Central memory CD4-positive, alpha-beta T cell (primary cell): ENCODE results near the gene SHLD1.
"Not testable (repeated sequence)": the region's sequence is repeated elsewhere in the genome, so short reads cannot be mapped to it uniquely, and the experiment has no call there.

ENCODE experiments used
- DNase-seq: peaks from one replicate; pipeline ENCODE4 v3.0.0; 2022

The SHLD1 gene

GRCh38 chr20:5781798-5782750, 31.9 kb downstream of the SHLD1 start:
- no peak for DNase-seq

- no peak for DNase-seq
Observed at GRCh38 chr20:5784735-5785134, 34.5 kb downstream of the SHLD1 start.

- no peak for DNase-seq
Observed at GRCh38 chr20:5785146-5785545, 34.9 kb downstream of the SHLD1 start.

- no peak for DNase-seq
Observed at GRCh38 chr20:5786930-5787795, 37.0 kb downstream of the SHLD1 start.

GRCh38 chr20:5787796-5788165, 37.6 kb downstream of the SHLD1 start:
- no peak for DNase-seq

GRCh38 chr20:5788385-5788895, 38.2 kb downstream of the SHLD1 start:
- peak; percentile 78 for DNase-seq

GRCh38 chr20:5789827-5790226, 39.6 kb downstream of the SHLD1 start:
- no peak for DNase-seq

GRCh38 chr20:5793916-5794315, 43.7 kb downstream of the SHLD1 start:
- no peak for DNase-seq

- no peak for DNase-seq
Observed at GRCh38 chr20:5796331-5797040, 46.3 kb downstream of the SHLD1 start.

- DNase-seq = no peak
Observed at GRCh38 chr20:5797165-5797564, 47.0 kb downstream of the SHLD1 start.

GRCh38 chr20:5797843-5798462, 47.8 kb downstream of the SHLD1 start:
- no peak for DNase-seq

GRCh38 chr20:5803754-5804303, 53.6 kb downstream of the SHLD1 start:
- DNase-seq = not testable (repeated sequence)

GRCh38 chr20:5806457-5807263, 56.5 kb downstream of the SHLD1 start:
- no peak for DNase-seq

GRCh38 chr20:5807431-5807830, 57.2 kb downstream of the SHLD1 start:
- no peak for DNase-seq

GRCh38 chr20:5808901-5809300, 58.7 kb downstream of the SHLD1 start:
- no peak for DNase-seq

GRCh38 chr20:5809495-5809894, 59.3 kb downstream of the SHLD1 start:
- DNase-seq = no peak

- no peak for DNase-seq
Observed at GRCh38 chr20:5810800-5811422, 60.7 kb downstream of the SHLD1 start.

- no peak for DNase-seq
Observed at GRCh38 chr20:5811746-5812145, 61.5 kb downstream of the SHLD1 start.

- no peak for DNase-seq
Observed at GRCh38 chr20:5818346-5818681, 68.1 kb downstream of the SHLD1 start.

- DNase-seq = no peak
Observed at GRCh38 chr20:5820738-5821137, 70.5 kb downstream of the SHLD1 start.
